PC-9 (cell line): Measurements from ENCODE around the gene ITM2B. TPM values are rescaled to one million over a fixed set of nuclear protein-coding genes. Genes with fewer than 3 reads are reported as not detected.
"Not testable (repeated sequence)": the region's sequence is repeated elsewhere in the genome, so short reads cannot be mapped to it uniquely, and the experiment has no call there.

ENCODE experiments used
- BruUV-seq: library from RNA; stranded (reverse); fragments of 400-500 nt; replicated peaks from 2 replicates; lab custom pipeline; 2021; lab: Mats Ljungman, UMichigan
- CTCF ChIA-PET: fragments of 300-600 bp; sonication (Branson Sonifier 250); formaldehyde crosslinking; loops from one replicate; lab custom pipeline; 2022; ENCODE audit warnings: antibody characterized with exemption; lab: Charles Lee
- POLR2A ChIA-PET: fragments of 300-600 bp; sonication (Branson Sonifier 250); formaldehyde crosslinking; loops from one replicate; lab custom pipeline; 2022; ENCODE audit warnings: antibody characterized with exemption; ENCODE audit not compliant: unreplicated experiment; lab: Charles Lee
- DNase-seq, 2 experiments: peaks; one replicate each; pipeline versions ENCODE4 v3.0.0 to v3.0.0-alpha.2; 2015 to 2022; ENCODE audit warnings: mixed read lengths in 1 of 2
- H2AFZ ChIP-seq: fragments of 200-600 bp; sonication (generic); 2 replicates; pipeline ENCODE4 v1.8.1; 2017; ENCODE audit warnings: antibody characterized with exemption
- H3F3A ChIP-seq: fragments of 200-600 bp; sonication (generic); 2 replicates; pipeline ENCODE4 v1.8.1; 2017; ENCODE audit warnings: antibody characterized with exemption, mild to moderate bottlenecking, low read depth; ENCODE audit not compliant: insufficient read depth
- H3K27ac ChIP-seq: fragments of 200-600 bp; sonication (generic); 2 replicates; pipeline ENCODE4 v1.6.1; 2016; ENCODE audit warnings: mixed run types
- H3K27me3 ChIP-seq: fragments of 200-600 bp; sonication (generic); 2 replicates; pipeline ENCODE4 v1.6.1; 2016; ENCODE audit warnings: low read depth, mixed run types; ENCODE audit not compliant: insufficient read depth
- H3K36me3 ChIP-seq: fragments of 200-600 bp; sonication (generic); 2 replicates; pipeline ENCODE4 v1.6.1; 2016; ENCODE audit warnings: low read depth, mixed run types
- H3K4me1 ChIP-seq: fragments of 200-600 bp; sonication (generic); replicated peaks from 2 replicates; pipeline ENCODE4 v1.6.1; 2016; ENCODE audit warnings: mixed run types; ENCODE audit not compliant: insufficient read depth
- H3K4me2 ChIP-seq: fragments of 200-600 bp; sonication (generic); 2 replicates; pipeline ENCODE4 v1.6.1; 2017; ENCODE audit warnings: mixed run types
- H3K4me3 ChIP-seq: fragments of 200-600 bp; sonication (generic); 2 replicates; pipeline ENCODE4 v1.6.1; 2016; ENCODE audit warnings: mixed run types
- H3K79me2 ChIP-seq: fragments of 200-600 bp; sonication (generic); 2 replicates; pipeline ENCODE4 v1.6.1; 2017; ENCODE audit warnings: low read depth, mixed run types
- H3K9me2 ChIP-seq: fragments of 200-600 bp; sonication (generic); 2 replicates; pipeline ENCODE4 v1.8.1; 2017; ENCODE audit warnings: mild to moderate bottlenecking; ENCODE audit not compliant: insufficient read depth
- H3K9me3 ChIP-seq: fragments of 200-600 bp; sonication (generic); 2 replicates; pipeline ENCODE4 v1.8.1; 2016; ENCODE audit warnings: low read depth; ENCODE audit not compliant: insufficient read depth
- H4K20me1 ChIP-seq: fragments of 200-600 bp; sonication (generic); 2 replicates; pipeline ENCODE4 v1.8.1; 2017; ENCODE audit not compliant: insufficient read depth
- EZH2 ChIP-seq: fragments of 200-600 bp; sonication (generic); IDR thresholded peaks from 2 replicates; pipeline ENCODE4 v1.8.0; 2017; ENCODE audit warnings: antibody characterized with exemption, low read depth
- intact Hi-C: fragments of 100-400 bp; cut with micrococcal nuclease; formaldehyde crosslinking; loops from one replicate; pipeline ENCODE4 v1.10.0; 2022; ENCODE audit not compliant: unreplicated experiment
- total RNA-seq: library from RNA; stranded (reverse); gene quantifications from 2 replicates; pipeline ENCODE4 v1.2.3, GENCODE V29; 2021
- TF ChIP-seq, protein P1 (sequence below): fragments of 200-600 bp; sonication (generic); conservative IDR thresholded peaks from 2 replicates; pipeline ENCODE4 v1.6.1; 2017; ENCODE audit warnings: mixed run types, antibody characterized with exemption, mild to moderate bottlenecking, moderate library complexity

The ITM2B gene
- total RNA-seq, 1 experiment from 2014 or later, result 155 TPM

DNA sequence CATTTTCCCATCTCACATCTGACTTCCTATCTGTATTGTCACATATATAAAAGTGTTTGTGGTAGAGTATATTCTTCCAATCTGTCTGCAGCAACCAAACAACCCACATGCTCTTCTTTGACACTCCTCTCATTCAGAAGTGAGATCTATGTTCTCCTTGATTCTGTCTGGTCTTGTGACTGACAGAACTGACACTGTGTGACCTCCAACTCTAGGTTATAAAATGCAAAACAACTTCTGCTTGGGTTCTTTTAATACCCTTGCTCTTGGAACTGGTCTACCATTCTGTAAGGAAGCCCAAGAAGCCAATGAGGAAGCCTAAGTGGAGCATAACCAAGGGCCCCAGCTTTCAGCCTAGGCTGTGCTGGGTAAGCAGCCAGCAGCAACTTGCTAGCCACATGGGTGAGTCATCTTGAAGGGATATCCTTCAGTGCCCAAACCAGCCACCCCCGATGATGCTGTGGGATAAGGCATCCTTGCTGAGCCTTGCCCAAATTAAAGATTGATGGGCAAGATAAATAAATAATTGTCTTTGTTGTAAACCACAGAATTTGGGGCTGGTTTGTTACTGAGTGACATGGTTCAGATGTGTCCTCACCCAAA lies 18.4 kb upstream of the ITM2B start:
- BruUV-seq, result no TSS peak
- TF ChIP-seq, protein P1, sequence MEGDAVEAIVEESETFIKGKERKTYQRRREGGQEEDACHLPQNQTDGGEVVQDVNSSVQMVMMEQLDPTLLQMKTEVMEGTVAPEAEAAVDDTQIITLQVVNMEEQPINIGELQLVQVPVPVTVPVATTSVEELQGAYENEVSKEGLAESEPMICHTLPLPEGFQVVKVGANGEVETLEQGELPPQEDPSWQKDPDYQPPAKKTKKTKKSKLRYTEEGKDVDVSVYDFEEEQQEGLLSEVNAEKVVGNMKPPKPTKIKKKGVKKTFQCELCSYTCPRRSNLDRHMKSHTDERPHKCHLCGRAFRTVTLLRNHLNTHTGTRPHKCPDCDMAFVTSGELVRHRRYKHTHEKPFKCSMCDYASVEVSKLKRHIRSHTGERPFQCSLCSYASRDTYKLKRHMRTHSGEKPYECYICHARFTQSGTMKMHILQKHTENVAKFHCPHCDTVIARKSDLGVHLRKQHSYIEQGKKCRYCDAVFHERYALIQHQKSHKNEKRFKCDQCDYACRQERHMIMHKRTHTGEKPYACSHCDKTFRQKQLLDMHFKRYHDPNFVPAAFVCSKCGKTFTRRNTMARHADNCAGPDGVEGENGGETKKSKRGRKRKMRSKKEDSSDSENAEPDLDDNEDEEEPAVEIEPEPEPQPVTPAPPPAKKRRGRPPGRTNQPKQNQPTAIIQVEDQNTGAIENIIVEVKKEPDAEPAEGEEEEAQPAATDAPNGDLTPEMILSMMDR, result no peak
- no peak for TF ChIP-seq EZH2
- Histone ChIP-seq H3K79me2 (no peaks in the 10 kb centered on the region), H3K4me2 (no peak overlapping the region), H3K27me3 (no peaks in the 10 kb centered on the region), H3K36me3 (no peaks in the 10 kb centered on the region), H3F3A (no peaks in the 10 kb centered on the region), H3K27ac (no peak overlapping the region), H2AFZ (no peak overlapping the region), H4K20me1 (no peaks in the 10 kb centered on the region), H3K9me2 (no peaks in the 10 kb centered on the region), H3K4me1 (no peaks in the 10 kb centered on the region), H3K9me3 (no peaks in the 10 kb centered on the region), H3K4me3 (no peak overlapping the region)
- intact Hi-C loops, result no loop called here
- CTCF ChIA-PET, result no interaction called here
- POLR2A ChIA-PET, result no interaction called here
- no peak for DNase-seq

DNA sequence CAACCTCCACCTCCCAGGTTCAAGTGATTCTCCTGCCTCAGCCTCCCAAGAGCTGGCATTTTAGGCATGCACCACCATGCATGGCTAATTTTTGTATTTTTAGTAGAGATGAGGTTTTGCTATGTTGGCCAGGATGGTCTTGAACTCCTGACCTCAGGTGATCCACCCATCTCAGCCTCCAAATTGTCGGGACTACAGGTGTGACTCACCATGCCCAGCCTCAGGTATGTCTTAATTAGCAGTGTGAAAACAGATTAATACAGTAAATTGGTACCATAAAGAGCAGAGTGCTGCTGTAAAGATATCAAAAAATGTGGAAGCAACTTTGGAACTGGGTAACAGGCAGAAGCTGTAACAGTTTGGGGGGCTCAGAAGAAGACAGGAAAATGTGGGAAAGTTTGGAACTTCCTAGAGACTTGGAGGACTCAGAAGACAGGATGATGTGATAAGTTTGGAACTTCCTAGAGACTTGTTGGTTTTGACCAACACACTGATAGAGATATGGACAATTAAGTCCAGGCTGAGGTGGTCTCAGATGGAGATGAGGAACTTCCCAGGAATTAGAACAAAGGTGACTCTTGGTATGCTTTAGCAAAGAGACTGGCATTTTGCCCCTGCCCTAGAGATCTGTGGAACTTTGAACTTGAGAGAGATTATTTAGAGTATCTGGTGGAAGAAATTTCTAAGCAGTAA lies 17.3 kb upstream of the ITM2B start:
- H3K4me1 ChIP-seq, H3K4me3 ChIP-seq, intact Hi-C loops, H3K27ac ChIP-seq, H3K9me2 ChIP-seq, POLR2A ChIA-PET, BruUV-seq, H2AFZ ChIP-seq, DNase-seq, H3K27me3 ChIP-seq, H4K20me1 ChIP-seq, H3K79me2 ChIP-seq, H3F3A ChIP-seq, H3K9me3 ChIP-seq, H3K4me2 ChIP-seq, H3K36me3 ChIP-seq, CTCF ChIA-PET: not testable (repeated sequence)

DNA sequence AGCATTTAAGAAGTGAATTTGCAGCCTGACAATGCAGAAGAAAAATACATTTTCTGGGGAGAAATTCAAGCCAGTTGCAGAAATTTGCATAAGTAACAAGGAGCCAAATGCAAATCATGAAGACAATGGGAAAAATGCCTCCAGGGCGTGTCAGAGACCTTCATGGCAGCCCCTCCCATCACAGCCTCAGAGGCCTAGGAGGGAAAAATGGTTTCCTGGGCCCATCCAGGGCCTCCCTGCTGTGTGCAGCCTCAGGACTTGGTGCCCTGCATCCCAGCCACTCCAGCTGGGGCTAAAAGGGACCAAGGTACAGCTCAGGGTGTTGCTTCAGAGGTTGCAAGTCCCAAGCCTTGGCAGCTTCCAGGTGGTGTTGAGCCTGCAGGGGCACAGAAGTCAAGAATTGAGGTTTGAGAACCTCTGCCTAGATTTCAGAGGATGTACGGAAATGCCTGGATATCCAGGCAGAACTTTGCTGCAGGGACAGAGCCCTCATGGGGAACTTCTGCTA lies 16.7 kb upstream of the ITM2B start:
- H3K36me3 ChIP-seq, result no peaks in the 10 kb centered on the region
- no peaks in the 10 kb centered on the region for H3K9me2 ChIP-seq
- ChIA-PET POLR2A (no interaction called here), CTCF (no interaction called here)
- no peaks in the 10 kb centered on the region for H3K27me3 ChIP-seq
- no peak for DNase-seq
- no peak overlapping the region for H3K27ac ChIP-seq
- no peak overlapping the region for H3K4me3 ChIP-seq
- no peak for TF ChIP-seq EZH2
- TF ChIP-seq, protein P1, result no peak
- no peak overlapping the region for H2AFZ ChIP-seq
- intact Hi-C loops, result no loop called here
- H3F3A ChIP-seq, result no peaks in the 10 kb centered on the region
- no peaks in the 10 kb centered on the region for H4K20me1 ChIP-seq
- BruUV-seq, result no TSS peak
- H3K4me1 ChIP-seq, result no peaks in the 10 kb centered on the region
- no peaks in the 10 kb centered on the region for H3K9me3 ChIP-seq
- H3K79me2 ChIP-seq, result no peaks in the 10 kb centered on the region
- H3K4me2 ChIP-seq, result no peak overlapping the region
